ENCODE results near the gene OR2H2.

OR2H2 gene

DNA sequence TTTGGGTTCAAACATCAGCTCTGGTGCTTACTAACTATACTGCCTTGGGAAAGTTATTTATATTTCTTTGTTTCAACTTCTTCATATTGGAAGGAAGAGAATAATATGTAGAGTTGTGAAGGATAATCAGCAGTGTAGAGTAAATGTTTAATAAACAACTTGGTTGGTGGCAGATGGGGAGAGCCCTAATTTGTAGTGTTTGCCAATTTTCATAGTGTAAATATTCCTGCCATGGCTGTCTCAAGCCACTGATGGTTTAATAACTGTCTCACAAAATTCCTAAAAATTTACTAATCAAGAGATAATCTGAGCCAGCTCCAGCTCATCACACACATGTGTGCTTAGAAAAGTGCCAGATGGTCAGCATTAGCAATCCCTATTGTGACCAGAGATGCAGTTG, at the start of gene OR2H2:
OR2H2 (plus strand) TSS at position 301 of the 400 bp plus-strand sequence. CDS start 2,824 bp downstream, outside the sequence.
- DNase-seq (ENCODE audit: low read depth in 2 of 2) = no peak

GRCh38 chr6:29537714-29538403, 47.1 kb upstream of the OR2H2 start:
- no peak for DNase-seq (ENCODE audit: low read depth in 2 of 2)

- no peak for DNase-seq (ENCODE audit: low read depth in 2 of 2)
These were observed 37.3 kb upstream of the OR2H2 start for GRCh38 chr6:29547573-29547972.

- DNase-seq (ENCODE audit: low read depth in 2 of 2) = no peak
These were observed 32.3 kb upstream of the OR2H2 start for GRCh38 chr6:29552512-29553051.

DNA sequence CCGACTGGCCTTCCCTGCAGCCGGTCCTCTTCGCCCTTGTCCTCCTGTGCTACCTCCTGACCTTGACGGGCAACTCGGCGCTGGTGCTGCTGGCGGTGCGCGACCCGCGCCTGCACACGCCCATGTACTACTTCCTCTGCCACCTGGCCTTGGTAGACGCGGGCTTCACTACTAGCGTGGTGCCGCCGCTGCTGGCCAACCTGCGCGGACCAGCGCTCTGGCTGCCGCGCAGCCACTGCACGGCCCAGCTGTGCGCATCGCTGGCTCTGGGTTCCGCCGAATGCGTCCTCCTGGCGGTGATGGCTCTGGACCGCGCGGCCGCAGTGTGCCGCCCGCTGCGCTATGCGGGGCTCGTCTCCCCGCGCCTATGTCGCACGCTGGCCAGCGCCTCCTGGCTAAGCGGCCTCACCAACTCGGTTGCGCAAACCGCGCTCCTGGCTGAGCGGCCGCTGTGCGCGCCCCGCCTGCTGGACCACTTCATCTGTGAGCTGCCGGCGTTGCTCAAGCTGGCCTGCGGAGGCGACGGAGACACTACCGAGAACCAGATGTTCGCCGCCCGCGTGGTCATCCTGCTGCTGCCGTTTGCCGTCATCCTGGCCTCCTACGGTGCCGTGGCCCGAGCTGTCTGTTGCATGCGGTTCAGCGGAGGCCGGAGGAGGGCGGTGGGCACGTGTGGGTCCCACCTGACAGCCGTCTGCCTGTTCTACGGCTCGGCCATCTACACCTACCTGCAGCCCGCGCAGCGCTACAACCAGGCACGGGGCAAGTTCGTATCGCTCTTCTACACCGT, 31.5 kb upstream of the OR2H2 start:
- DNase-seq (ENCODE audit: low read depth in 2 of 2) = peak in 1 of 2 donors; percentile 37

GRCh38 chr6:29554764-29555163, 30.2 kb upstream of the OR2H2 start:
- DNase-seq (ENCODE audit: low read depth in 2 of 2) = no peak

GRCh38 chr6:29557320-29557719, 27.6 kb upstream of the OR2H2 start:
- DNase-seq (ENCODE audit: low read depth in 2 of 2) = no peak

- no peak for DNase-seq (ENCODE audit: low read depth in 2 of 2)
These were observed 26.4 kb upstream of the OR2H2 start for GRCh38 chr6:29558439-29559079.

GRCh38 chr6:29559524-29560287, 25.2 kb upstream of the OR2H2 start, which contains the start of gene UBD:
UBD (minus strand) TSS chr6:29559732; CDS start chr6:29559701, 31 bp downstream.
- DNase-seq (ENCODE audit: low read depth in 2 of 2) = no peak

DNA sequence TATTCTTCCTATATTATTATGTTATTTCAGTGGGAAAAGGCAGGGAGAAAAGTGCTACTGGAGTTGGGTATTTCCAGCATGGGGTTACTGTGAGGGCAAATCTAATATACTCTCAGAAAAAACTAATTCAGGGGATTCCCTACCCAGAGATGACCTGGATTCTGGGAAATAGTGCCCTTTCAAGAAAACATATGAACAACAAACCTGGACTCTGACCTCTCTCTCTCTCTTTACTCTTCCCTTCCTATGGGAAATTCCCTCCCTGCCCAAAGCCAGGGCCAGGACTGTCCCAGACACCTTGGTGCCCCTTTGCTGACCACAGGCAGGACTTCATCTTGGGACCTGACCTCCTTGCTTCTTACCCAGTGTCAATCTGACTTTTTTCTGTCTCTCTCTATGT, 23.8 kb upstream of the OR2H2 start:
- no peak for DNase-seq (ENCODE audit: low read depth in 2 of 2)

- no peak for DNase-seq (ENCODE audit: low read depth in 2 of 2)
These were observed 23.2 kb upstream of the OR2H2 start for GRCh38 chr6:29561606-29562181.

DNA sequence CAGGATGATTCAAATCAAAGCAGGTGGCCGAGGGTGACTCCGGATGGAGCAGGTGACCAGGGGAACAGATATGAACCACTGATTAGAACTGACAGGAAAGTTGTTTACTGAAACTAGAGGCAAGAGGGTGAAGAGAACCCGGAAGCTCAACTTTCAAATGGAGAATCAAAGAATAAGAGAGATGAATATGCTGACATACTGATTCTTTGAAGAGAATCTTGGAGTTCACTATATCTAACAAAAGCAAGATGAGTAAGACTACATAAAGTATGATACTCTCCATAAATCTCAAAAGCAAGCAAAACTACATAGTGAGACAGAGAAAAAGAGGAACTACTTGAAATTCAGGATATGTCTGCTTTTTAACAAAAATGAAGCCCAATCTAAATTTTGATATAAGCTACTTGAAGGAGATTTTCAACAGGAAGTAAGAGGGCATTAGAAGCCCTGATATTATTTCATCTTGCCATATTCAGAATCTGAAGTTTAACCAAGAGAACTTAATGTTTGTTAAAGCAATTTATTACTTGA, 21.4 kb upstream of the OR2H2 start:
- DNase-seq (ENCODE audit: low read depth in 2 of 2) = no peak

DNA sequence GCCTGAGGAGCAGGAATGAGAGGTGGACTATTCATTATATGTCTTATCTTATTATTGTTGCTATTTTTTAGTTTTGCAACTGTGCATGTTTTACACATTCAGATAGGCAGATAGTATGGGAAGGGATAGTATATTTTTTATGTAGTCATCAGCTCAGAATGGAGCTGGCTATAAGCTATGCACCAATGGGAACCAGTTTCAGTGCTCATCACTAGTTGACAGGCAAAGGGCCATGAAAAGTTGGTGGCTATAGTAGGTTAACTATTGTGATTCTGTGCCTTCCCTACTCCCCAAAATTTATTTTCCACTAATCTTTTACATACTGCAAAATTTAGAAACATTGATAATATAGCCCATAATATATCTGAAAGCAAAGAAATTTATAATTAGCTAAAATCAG, 20.0 kb upstream of the OR2H2 start:
- no peak for DNase-seq (ENCODE audit: low read depth in 2 of 2)

DNA sequence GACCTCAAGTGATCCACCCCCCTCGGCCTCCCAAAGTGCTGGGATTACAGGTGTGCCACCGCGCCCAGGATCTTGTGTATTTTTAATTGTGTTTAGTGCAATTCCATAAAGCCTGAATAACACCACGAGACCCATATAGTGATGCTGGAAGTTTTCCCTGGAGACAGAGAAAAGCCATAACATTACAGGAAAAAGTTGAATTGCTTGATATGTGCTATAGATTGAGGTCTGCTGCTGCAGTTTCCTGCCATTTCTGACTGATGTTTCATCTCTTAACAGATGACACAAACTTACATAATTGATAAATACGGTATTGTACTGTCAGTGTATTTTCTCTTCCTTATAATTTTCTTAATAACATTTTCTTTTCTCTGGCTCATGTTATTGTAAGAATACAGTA, 18.1 kb upstream of the OR2H2 start:
- DNase-seq (ENCODE audit: low read depth in 2 of 2) = no peak

DNA sequence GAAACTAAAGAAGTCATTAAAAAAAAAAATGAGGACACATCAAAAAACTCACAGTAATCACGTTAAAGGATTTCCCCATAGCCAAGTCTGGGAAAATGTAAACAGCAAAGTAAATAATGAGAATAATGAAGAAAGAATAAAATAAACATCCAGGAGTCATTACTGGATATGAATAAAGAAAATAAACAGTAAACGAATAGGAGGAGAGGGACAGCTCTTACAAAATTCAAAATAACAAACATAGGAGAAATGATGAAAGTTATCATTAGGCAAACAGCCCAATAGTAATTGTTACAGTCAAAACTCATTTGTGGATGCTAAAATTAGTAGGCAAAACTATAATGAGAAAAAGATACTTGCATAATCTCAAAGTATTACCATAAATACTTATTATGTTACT, 17.4 kb upstream of the OR2H2 start:
- no peak for DNase-seq (ENCODE audit: low read depth in 2 of 2)

GRCh38 chr6:29567991-29568390, 16.9 kb upstream of the OR2H2 start:
- no peak for DNase-seq (ENCODE audit: low read depth in 2 of 2)

GRCh38 chr6:29576056-29576455, 8.9 kb upstream of the OR2H2 start:
- no peak for DNase-seq (ENCODE audit: low read depth in 2 of 2)

GRCh38 chr6:29577544-29577943, 7.4 kb upstream of the OR2H2 start:
- DNase-seq (ENCODE audit: low read depth in 2 of 2) = no peak

DNA sequence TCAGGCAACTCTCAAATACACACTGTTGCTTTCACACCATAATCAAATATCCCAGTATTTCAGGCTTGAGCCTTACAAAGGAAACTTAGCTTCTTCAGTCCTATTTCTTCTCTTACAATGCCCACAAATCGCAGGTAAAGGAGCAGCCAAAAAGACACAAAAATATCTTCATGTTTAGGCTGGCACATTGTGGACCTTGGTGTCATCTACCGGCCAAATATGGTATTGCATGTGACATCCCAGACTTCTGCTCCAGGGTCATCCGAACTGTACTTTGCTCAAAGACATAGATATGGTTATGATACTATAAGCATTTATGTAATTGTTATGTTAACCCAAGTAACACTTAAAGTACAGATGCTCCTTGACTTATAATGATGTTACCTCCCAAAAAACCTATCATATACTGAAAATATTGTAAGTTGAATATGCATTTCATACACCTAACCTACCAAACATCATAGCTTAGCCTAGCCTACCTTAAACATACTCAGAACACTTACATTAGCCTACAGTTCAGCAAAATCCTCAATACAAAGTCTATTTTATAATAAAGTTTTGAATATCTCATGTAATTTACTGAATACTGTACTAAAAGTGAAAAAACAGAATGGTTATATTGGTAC, 4.6 kb downstream of the OR2H2 start:
- peak; percentile 22 to 46 for DNase-seq (ENCODE audit: low read depth in 2 of 2)

DNA sequence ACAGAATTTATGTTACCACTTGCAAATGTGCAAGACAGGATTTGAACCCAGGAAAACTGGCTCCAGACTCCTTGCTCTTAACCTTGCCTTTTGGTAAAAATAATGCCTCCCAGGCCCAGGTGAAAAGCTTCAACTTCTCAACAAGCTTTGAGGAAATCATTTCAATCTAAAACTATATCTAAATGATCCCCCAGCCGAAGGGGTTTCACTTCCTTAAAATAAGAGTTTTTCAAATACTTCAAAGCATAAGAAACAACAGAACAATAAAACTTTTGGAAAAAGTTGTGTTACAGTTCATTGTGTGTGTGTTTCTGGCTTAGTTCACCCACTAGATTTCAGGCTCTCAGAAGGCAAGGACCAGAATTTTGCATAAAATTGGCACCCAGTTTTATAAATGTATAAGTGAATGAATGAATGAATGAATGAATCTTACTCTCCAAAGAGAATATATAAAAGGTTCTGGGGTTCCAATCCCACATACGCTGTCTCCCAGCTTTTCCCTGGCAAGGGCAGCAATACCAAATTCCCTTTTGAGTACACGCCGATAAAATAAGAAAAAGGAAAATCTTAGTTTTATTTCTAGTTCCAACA, 5.4 kb downstream of the OR2H2 start:
- no peak for DNase-seq (ENCODE audit: low read depth in 2 of 2)
